Measurements from ENCODE around the gene PWWP2B. TPM values are rescaled to one million over a fixed set of nuclear protein-coding genes. Genes with fewer than 3 reads are reported as not detected.

PWWP2B gene
- total RNA-seq, 4 donors from 2014 or later = 14.9 to 27.3 (median 16.7) TPM

DNA sequence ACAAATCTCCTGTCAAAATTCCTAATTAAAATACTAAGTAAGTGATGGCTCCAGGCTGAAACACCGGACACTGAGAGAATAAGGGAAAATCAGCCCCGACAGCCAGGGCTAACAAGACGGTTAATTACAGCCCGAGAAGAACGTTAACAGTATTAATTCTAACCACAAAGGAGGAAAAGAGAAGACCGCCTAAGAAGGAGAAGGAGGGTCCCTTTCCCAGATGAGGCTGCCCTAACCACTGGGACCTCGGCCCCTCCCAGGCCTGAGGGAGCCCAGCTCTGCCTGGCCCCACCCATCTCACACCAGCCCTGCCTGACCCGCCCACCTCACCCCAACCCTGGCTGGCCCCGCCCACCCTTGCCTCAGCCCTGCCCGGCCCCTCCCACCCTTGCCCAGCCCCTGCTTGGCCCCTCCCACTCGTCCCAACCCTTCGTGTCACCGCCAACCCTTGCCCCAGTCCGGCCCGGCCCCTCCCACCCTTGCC is 51.3 kb downstream of the PWWP2B start:
- peaks cover 32 to 68% (median 35%) of the 10 kb centered on the region in 3 donors for H3K4me1 ChIP-seq
- intact Hi-C loops (cut with DNase I) = loop anchor here (5.0 kb wide), 1 partner anchor 41 kb away; no protein-coding TSS in a partner anchor
- H3K4me3 ChIP-seq = peak overlapping the region in 3 of 4 donors; percentile 6 to 42 (median 29)
- H3K36me3 ChIP-seq = no peaks in the 10 kb centered on the region
- H3K27ac ChIP-seq = peak overlapping the region; percentile 94 to 99 (median 97)
- WGBS, 2 donors = 27 to 50% methylated on average over 7 to 8 of the region's 15 CpGs
- no peaks in the 10 kb centered on the region for H3K27me3 ChIP-seq
- peak in 2 of 4 donors; percentile 22 to 32 for TF ChIP-seq POLR2A (IDR thresholded peaks at IDR 0.05)
- TF ChIP-seq, protein P1, sequence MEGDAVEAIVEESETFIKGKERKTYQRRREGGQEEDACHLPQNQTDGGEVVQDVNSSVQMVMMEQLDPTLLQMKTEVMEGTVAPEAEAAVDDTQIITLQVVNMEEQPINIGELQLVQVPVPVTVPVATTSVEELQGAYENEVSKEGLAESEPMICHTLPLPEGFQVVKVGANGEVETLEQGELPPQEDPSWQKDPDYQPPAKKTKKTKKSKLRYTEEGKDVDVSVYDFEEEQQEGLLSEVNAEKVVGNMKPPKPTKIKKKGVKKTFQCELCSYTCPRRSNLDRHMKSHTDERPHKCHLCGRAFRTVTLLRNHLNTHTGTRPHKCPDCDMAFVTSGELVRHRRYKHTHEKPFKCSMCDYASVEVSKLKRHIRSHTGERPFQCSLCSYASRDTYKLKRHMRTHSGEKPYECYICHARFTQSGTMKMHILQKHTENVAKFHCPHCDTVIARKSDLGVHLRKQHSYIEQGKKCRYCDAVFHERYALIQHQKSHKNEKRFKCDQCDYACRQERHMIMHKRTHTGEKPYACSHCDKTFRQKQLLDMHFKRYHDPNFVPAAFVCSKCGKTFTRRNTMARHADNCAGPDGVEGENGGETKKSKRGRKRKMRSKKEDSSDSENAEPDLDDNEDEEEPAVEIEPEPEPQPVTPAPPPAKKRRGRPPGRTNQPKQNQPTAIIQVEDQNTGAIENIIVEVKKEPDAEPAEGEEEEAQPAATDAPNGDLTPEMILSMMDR (IDR thresholded peaks at IDR 0.05) = peak in 1 of 6 experiments; percentile 5
- H3K9me3 ChIP-seq = no peaks in the 10 kb centered on the region
- DNase-seq = no peak

DNA sequence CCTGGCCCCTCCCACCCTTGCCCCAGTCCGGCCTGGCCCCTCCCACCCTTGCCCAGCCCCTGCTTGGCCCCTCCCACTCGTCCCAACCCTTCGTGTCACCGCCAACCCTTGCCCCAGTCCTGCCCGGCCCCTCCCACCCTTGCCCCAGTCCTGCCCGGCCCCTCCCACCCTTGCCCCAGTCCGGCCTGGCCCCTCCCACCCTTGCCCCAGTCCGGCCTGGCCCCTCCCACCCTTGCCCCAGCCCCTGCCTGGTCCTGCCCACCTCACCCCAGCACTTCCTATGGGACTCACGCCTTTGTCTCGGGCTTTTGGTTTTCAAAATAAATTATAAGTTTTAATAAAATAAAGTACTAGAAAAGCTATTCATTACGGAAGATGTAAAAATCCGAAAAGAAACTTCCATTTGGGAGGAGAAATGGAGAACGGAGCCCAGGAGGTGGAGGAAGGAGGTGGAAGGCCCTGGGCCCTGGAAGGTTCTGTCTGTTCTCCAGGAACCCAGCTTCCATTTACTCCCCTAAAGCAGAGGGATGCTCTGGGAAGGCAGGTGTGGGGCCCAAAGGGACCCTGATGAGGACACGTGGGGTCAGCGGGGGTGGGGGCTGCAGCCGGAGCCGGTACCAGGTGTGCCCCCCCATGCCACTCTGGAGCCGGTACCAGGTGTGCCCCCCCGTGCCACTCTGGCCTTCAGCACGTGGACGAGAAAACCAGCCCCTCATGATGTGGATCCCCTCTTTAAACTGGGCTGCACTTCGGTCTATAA is 52.2 kb downstream of the PWWP2B start:
- intact Hi-C loops (cut with DNase I) = loop anchor here (5.0 kb wide), 1 partner anchor 42 kb away; no protein-coding TSS in a partner anchor
- no peaks in the 10 kb centered on the region for H3K36me3 ChIP-seq
- peak overlapping the region; percentile 74 to 88 (median 83) for H3K27ac ChIP-seq
- H3K4me1 ChIP-seq = peaks cover 37 to 68% (median 38%) of the 10 kb centered on the region in 3 donors
- H3K4me3 ChIP-seq = no peak overlapping the region
- no peak for DNase-seq
- TF ChIP-seq, protein P1 (IDR thresholded peaks at IDR 0.05) = no peak
- TF ChIP-seq POLR2A (IDR thresholded peaks at IDR 0.05) = no peak
- no peaks in the 10 kb centered on the region for H3K27me3 ChIP-seq
- no peaks in the 10 kb centered on the region for H3K9me3 ChIP-seq
- 40 to 48% methylated on average over 8 to 12 of the region's 22 CpGs for WGBS, 2 donors

DNA sequence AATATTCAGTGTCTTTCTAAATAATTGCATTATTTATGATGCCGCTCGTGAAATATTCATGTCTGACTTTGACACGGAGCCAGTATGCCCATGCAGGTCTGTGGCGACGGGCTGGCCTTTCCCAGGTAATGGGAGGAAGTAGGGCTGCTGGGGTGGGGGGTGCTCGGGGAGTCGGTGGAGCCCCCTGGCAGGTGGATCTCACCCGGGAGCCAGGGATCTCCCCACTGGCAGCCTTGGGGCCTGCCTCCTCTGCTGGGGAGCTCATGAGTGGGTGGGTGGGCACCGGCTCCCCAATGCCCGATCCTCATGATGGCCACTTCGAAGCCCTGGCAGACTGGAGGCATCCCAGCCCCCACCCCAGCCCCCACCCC is 52.8 kb downstream of the PWWP2B start:
- no peak for DNase-seq
- TF ChIP-seq POLR2A (IDR thresholded peaks at IDR 0.05) = no peak
- TF ChIP-seq, protein P1 (IDR thresholded peaks at IDR 0.05) = no peak
- H3K36me3 ChIP-seq = no peaks in the 10 kb centered on the region
- WGBS, 2 donors = 54 to 65% methylated on average over 8 to 10 of the region's 11 CpGs
- intact Hi-C loops (cut with DNase I) = loop anchor here (5.0 kb wide), 1 partner anchor 42 kb away; no protein-coding TSS in a partner anchor
- H3K4me1 ChIP-seq = peaks cover 37 to 68% (median 38%) of the 10 kb centered on the region in 3 donors
- no peak overlapping the region for H3K4me3 ChIP-seq
- H3K27me3 ChIP-seq = no peaks in the 10 kb centered on the region
- peak overlapping the region; percentile 74 to 88 (median 83) for H3K27ac ChIP-seq
- H3K9me3 ChIP-seq = no peaks in the 10 kb centered on the region

DNA sequence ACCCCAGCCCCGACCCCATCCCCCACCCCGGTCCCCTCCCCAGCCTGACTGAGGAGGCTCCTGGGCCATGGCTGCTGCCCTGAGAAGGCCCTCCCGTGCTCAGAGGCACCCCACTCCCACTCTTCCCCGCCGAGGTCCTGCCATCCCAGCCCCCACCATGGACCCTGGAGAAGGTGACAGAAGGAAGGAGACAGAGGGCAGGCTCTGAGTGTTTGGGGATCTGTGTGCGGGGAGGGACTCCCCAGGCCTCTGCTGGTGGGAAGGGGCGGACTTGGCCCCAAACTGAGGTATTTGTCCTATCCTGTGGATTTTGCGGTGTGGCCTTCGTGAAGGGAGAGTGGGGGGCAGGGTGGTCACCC is 53.4 kb downstream of the PWWP2B start:
- DNase-seq = no peak
- no peak overlapping the region for H3K4me3 ChIP-seq
- intact Hi-C loops (cut with DNase I) = no loop called here
- peaks cover 37 to 68% (median 38%) of the 10 kb centered on the region in 3 donors for H3K4me1 ChIP-seq
- H3K9me3 ChIP-seq = no peaks in the 10 kb centered on the region
- TF ChIP-seq, protein P1 (IDR thresholded peaks at IDR 0.05) = no peak
- no peak for TF ChIP-seq POLR2A (IDR thresholded peaks at IDR 0.05)
- 66% methylated on average over 2 of the region's 9 CpGs; no CpG with 5 or more reads in 1 of the 2 donors for WGBS, 2 donors
- H3K36me3 ChIP-seq = no peaks in the 10 kb centered on the region
- peak overlapping the region in 2 of 4 donors; percentile 53 to 55 for H3K27ac ChIP-seq
- H3K27me3 ChIP-seq = peaks cover 0 to under 1% (median 0%) of the 10 kb centered on the region in 4 donors

Data from esophagus squamous epithelium (tissue), 5 donors.